C4-2B (cell line): ENCODE results near the gene MRPL4.

Experiments
- H3K27ac ChIP-seq: fragments of 450-650 bp; 2 replicates; pipeline ENCODE4 v1.5.1; 2017
- ZFX ChIP-seq: fragments of 450-650 bp; IDR thresholded peaks from 2 replicates; pipeline ENCODE4 v1.6.1; 2017
- TF ChIP-seq, protein P1 (sequence below): fragments of 450-650 bp; conservative IDR thresholded peaks from 2 replicates; pipeline ENCODE4 v1.5.1; 2017; ENCODE audit warnings: mild to moderate bottlenecking

MRPL4 gene

DNA sequence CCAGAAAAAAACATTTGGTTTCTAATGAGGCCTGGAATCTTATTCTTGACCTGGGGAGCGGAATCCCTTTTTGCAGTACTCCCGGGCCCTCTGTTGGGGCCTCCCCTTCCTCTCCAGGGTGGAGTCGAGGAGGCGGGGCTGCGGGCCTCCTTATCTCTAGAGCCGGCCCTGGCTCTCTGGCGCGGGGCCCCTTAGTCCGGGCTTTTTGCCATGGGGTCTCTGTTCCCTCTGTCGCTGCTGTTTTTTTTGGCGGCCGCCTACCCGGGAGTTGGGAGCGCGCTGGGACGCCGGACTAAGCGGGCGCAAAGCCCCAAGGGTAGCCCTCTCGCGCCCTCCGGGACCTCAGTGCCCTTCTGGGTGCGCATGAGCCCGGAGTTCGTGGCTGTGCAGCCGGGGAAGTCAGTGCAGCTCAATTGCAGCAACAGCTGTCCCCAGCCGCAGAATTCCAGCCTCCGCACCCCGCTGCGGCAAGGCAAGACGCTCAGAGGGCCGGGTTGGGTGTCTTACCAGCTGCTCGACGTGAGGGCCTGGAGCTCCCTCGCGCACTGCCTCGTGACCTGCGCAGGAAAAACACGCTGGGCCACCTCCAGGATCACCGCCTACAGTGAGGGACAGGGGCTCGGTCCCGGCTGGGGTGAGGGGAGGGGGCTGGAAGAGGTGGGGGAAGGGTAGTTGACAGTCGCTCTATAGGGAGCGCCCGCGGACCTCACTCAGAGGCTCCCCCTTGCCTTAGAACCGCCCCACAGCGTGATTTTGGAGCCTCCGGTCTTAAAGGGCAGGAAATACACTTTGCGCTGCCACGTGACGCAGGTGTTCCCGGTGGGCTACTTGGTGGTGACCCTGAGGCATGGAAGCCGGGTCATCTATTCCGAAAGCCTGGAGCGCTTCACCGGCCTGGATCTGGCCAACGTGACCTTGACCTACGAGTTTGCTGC, 35.1 kb downstream of the MRPL4 start, which contains the start of gene ICAM4:
ICAM4 (plus strand) TSS at position 153 of the 935 bp plus-strand sequence; CDS start at position 211, 58 bp downstream.
- H3K27ac ChIP-seq: no peak within 1 kb of the TSS
- TF ChIP-seq, protein P1, sequence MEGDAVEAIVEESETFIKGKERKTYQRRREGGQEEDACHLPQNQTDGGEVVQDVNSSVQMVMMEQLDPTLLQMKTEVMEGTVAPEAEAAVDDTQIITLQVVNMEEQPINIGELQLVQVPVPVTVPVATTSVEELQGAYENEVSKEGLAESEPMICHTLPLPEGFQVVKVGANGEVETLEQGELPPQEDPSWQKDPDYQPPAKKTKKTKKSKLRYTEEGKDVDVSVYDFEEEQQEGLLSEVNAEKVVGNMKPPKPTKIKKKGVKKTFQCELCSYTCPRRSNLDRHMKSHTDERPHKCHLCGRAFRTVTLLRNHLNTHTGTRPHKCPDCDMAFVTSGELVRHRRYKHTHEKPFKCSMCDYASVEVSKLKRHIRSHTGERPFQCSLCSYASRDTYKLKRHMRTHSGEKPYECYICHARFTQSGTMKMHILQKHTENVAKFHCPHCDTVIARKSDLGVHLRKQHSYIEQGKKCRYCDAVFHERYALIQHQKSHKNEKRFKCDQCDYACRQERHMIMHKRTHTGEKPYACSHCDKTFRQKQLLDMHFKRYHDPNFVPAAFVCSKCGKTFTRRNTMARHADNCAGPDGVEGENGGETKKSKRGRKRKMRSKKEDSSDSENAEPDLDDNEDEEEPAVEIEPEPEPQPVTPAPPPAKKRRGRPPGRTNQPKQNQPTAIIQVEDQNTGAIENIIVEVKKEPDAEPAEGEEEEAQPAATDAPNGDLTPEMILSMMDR: no peak
- TF ChIP-seq ZFX: no peak

DNA sequence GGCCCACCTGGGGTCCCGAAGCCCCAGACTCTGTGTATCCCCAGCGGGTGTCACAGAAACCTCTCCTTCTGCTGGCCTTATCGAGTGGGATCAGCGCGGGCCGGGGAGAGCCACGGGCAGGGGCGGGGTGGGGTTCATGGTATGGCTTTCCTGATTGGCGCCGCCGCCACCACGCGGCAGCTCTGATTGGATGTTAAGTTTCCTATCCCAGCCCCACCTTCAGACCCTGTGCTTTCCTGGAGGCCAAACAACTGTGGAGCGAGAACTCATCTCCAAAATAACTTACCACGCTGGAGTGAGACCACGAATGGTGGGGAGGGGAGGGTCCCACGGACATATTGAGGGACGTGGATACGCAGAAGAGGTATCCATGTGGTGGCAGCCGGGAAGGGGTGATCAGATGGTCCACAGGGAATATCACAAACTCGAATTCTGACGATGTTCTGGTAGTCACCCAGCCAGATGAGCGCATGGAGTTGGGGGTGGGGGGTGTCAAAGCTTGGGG, 36.7 kb downstream of the MRPL4 start:
- TF ChIP-seq ZFX: no peak
- TF ChIP-seq, protein P1: no peak
- H3K27ac ChIP-seq: peak overlapping the region; percentile 74

DNA sequence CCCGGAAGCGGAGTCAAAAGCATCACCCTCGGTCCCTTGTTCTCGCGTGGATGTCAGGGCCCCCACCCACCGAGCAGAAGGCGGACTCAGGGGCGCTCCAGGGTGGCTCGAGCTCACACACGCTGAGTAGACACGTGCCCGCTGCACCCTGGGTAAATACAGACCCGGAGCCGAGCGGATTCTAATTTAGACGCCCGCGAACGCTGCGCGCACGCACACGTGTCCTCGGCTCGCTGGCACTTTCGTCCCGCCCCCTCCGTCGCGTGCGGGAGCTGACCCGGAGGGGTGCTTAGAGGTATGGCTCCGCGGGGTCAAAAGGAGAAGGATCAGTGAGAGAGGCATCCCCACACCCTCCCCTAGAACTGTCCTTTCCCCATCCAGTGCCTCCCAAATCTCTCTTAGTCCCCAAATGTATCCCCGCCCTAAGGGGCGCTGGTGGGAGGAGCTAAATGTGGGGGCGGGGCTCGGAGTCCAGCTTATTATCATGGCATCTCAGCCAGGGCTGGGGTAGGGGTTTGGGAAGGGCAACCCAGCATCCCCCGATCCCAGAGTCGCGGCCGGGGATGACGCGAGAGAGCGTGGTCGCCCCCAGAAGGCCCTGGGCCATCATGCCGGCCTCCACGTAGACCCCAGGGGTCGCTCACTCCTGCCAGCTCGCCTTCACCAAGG, 37.3 kb downstream of the MRPL4 start:
- H3K27ac ChIP-seq: peak overlapping the region; percentile 74
- no peak for TF ChIP-seq ZFX
- TF ChIP-seq, protein P1: no peak

DNA sequence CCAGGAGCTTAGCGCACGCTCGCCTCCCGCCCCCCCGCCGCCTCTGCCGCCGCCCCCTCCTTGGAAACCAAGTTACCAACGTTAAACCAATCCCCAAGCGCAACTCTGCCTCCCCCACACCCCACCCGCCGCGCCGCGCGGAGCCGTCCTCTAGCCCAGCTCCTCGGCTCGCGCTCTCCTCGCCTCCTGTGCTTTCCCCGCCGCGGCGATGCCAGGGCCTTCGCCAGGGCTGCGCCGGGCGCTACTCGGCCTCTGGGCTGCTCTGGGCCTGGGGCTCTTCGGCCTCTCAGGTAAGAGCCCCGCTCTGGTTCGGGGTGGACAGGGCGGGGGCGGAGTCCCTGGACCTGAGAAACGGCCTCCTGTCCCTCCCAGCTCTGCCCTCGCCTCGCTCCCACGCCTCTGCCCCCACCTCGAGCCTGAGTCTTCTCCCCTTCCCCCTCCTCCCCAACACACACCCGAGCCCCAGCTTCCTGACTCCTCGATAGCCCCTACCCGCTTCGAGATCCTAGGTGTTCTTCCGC, 37.9 kb downstream of the MRPL4 start, which contains the start of gene ICAM5:
ICAM5 (plus strand) TSS at position 117 of the 521 bp plus-strand sequence; CDS start at position 209, 92 bp downstream.
- TF ChIP-seq, protein P1: no peak
- TF ChIP-seq ZFX: peak; percentile 61; the same call in 1 of the 2 replicates
- peak within 1 kb of the TSS; percentile 74 for H3K27ac ChIP-seq

DNA sequence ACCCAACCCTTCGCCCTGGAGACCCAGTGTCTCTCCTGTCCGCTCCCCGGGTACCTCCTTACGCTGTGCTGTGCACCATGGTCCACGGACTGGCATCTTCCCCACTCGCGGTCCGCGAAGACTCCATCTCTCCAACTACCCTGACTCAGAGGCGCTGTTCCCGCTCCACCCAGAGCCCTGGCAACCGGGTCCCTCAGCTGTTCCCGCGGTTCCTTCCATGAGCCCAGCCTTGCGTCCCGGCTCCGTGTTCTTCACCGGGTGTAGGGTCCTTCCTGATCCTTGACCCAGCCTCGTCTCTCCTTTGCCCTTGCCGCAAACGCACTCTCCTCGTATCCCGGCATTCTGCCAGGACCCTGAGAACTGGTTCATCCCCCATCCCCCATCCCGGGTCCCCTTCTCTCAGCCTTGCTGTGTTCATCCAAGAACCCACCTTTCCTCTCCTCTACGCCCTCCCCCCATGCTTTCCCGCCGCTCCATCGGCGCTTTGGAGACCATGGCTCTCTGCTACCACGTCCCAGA, 38.4 kb downstream of the MRPL4 start:
- TF ChIP-seq ZFX: no peak
- TF ChIP-seq, protein P1: no peak
- peak overlapping the region; percentile 74 for H3K27ac ChIP-seq

DNA sequence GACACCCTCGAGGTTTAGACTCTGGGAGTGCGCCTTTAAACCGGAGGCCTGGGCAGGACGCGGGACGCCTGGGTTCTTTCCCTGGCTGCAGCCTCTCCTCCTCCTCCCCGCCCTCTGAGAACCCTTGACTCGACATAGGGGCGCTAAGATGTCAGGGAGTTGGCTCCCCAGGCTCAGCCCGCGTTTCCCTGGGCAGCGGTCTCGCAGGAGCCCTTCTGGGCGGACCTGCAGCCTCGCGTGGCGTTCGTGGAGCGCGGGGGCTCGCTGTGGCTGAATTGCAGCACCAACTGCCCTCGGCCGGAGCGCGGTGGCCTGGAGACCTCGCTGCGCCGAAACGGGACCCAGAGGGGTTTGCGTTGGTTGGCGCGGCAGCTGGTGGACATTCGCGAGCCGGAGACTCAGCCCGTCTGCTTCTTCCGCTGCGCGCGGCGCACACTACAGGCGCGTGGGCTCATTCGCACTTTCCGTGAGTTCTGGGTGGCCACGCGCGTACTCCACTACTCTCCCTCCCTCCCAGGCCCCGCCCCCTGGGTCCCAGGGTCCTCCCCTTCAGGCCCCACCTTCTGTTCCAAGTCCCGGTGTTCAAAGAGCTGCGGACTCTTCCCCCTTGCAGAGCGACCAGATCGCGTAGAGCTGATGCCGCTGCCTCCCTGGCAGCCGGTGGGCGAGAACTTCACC, 39.0 kb downstream of the MRPL4 start:
- no peak for TF ChIP-seq ZFX
- TF ChIP-seq, protein P1: no peak
- peak overlapping the region; percentile 74 for H3K27ac ChIP-seq
